ENCODE results near the gene TSHR. TPM values are rescaled to one million over a fixed set of nuclear protein-coding genes. Genes with fewer than 3 reads are reported as not detected.

TSHR gene
- total RNA-seq, 1 donor from 2014 or later: not detected

- no peaks in the 10 kb centered on the region for H3K79me2 ChIP-seq (ENCODE audit: insufficient read depth, low read length)
- Mint-ChIP-seq H3K4me1 (ENCODE audit: low read depth, unreplicated experiment) (no peaks in the 10 kb centered on the region), H3K4me3 (ENCODE audit: unreplicated experiment) (no peak overlapping the region), H3K36me3 (ENCODE audit: low read depth, unreplicated experiment) (no peaks in the 10 kb centered on the region), H3K27ac (ENCODE audit: unreplicated experiment) (no peak overlapping the region), H3K27me3 (ENCODE audit: low read depth, unreplicated experiment) (peaks cover 20% of the 10 kb centered on the region), H3K9me3 (ENCODE audit: unreplicated experiment) (no peaks in the 10 kb centered on the region)
- no peaks in the 10 kb centered on the region for H4K20me1 ChIP-seq (ENCODE audit: insufficient read depth, low read length)
- TF ChIP-seq CTCF (IDR thresholded peaks at IDR 0.05; ENCODE audit: insufficient read depth, low read depth, low read length) (no peak), EZH2 (IDR thresholded peaks at IDR 0.05; ENCODE audit: insufficient read depth, low read length) (no peak)
- no peaks in the 10 kb centered on the region for H3K4me1 ChIP-seq (ENCODE audit: insufficient read depth, low read length)
- DNase-seq (ENCODE audit: low read depth) (no peak), FAIRE-seq (no peak)
- H2AFZ ChIP-seq (ENCODE audit: low read depth, low read length): no peak overlapping the region
- no peaks in the 10 kb centered on the region for H3K9me3 ChIP-seq (ENCODE audit: insufficient read depth, low read depth, low read length)
- peaks cover 9% of the 10 kb centered on the region for H3K27me3 ChIP-seq (ENCODE audit: insufficient read depth, low read length)
- H3K4me3 ChIP-seq (ENCODE audit: insufficient read depth, low read depth, low read length): no peak overlapping the region
- no peak overlapping the region for H3K27ac ChIP-seq (ENCODE audit: low read depth, low read length)
- H3K36me3 ChIP-seq (ENCODE audit: insufficient read depth, low read length): no peaks in the 10 kb centered on the region
- no peak overlapping the region for H3K9ac ChIP-seq (ENCODE audit: low read length)
- no peak overlapping the region for H3K4me2 ChIP-seq (ENCODE audit: low read length)
Observed at GRCh38 chr14:80959496-80959895, 4.1 kb downstream of the TSHR start.

GRCh38 chr14:80965037-80965436 is 9.6 kb downstream of the TSHR start:
- Histone ChIP-seq H3K9ac (ENCODE audit: low read length) (no peak overlapping the region), H2AFZ (ENCODE audit: low read depth, low read length) (no peak overlapping the region), H4K20me1 (ENCODE audit: insufficient read depth, low read length) (no peaks in the 10 kb centered on the region), H3K79me2 (ENCODE audit: insufficient read depth, low read length) (no peaks in the 10 kb centered on the region), H3K4me2 (ENCODE audit: low read length) (no peak overlapping the region), H3K4me3 (ENCODE audit: insufficient read depth, low read depth, low read length) (no peak overlapping the region), H3K36me3 (ENCODE audit: insufficient read depth, low read length) (no peaks in the 10 kb centered on the region), H3K27ac (ENCODE audit: low read depth, low read length) (no peak overlapping the region), H3K9me3 (ENCODE audit: insufficient read depth, low read depth, low read length) (no peaks in the 10 kb centered on the region), H3K4me1 (ENCODE audit: insufficient read depth, low read length) (no peaks in the 10 kb centered on the region), H3K27me3 (ENCODE audit: insufficient read depth, low read length) (peaks cover 2% of the 10 kb centered on the region)
- DNase-seq (ENCODE audit: low read depth) (no peak), FAIRE-seq (no peak)
- Mint-ChIP-seq H3K36me3 (ENCODE audit: low read depth, unreplicated experiment) (no peaks in the 10 kb centered on the region), H3K27me3 (ENCODE audit: low read depth, unreplicated experiment) (peaks cover 8% of the 10 kb centered on the region), H3K4me1 (ENCODE audit: low read depth, unreplicated experiment) (no peaks in the 10 kb centered on the region), H3K4me3 (ENCODE audit: unreplicated experiment) (no peak overlapping the region), H3K27ac (ENCODE audit: unreplicated experiment) (no peak overlapping the region), H3K9me3 (ENCODE audit: unreplicated experiment) (no peaks in the 10 kb centered on the region)
- TF ChIP-seq CTCF (IDR thresholded peaks at IDR 0.05; ENCODE audit: insufficient read depth, low read depth, low read length) (no peak), EZH2 (IDR thresholded peaks at IDR 0.05; ENCODE audit: insufficient read depth, low read length) (no peak)

- Mint-ChIP-seq H3K27ac (ENCODE audit: unreplicated experiment) (no peak overlapping the region), H3K4me3 (ENCODE audit: unreplicated experiment) (no peak overlapping the region), H3K27me3 (ENCODE audit: low read depth, unreplicated experiment) (peaks cover 6% of the 10 kb centered on the region), H3K36me3 (ENCODE audit: low read depth, unreplicated experiment) (no peaks in the 10 kb centered on the region), H3K4me1 (ENCODE audit: low read depth, unreplicated experiment) (no peaks in the 10 kb centered on the region), H3K9me3 (ENCODE audit: unreplicated experiment) (peaks cover 2% of the 10 kb centered on the region)
- H3K9me3 ChIP-seq (ENCODE audit: insufficient read depth, low read depth, low read length): no peaks in the 10 kb centered on the region
- H3K4me2 ChIP-seq (ENCODE audit: low read length): no peak overlapping the region
- no peak for FAIRE-seq
- H3K79me2 ChIP-seq (ENCODE audit: insufficient read depth, low read length): no peaks in the 10 kb centered on the region
- H3K36me3 ChIP-seq (ENCODE audit: insufficient read depth, low read length): no peaks in the 10 kb centered on the region
- peaks cover 3% of the 10 kb centered on the region for H3K27me3 ChIP-seq (ENCODE audit: insufficient read depth, low read length)
- no peaks in the 10 kb centered on the region for H4K20me1 ChIP-seq (ENCODE audit: insufficient read depth, low read length)
- no peak overlapping the region for H2AFZ ChIP-seq (ENCODE audit: low read depth, low read length)
- no peak overlapping the region for H3K4me3 ChIP-seq (ENCODE audit: insufficient read depth, low read depth, low read length)
- TF ChIP-seq EZH2 (IDR thresholded peaks at IDR 0.05; ENCODE audit: insufficient read depth, low read length) (no peak), CTCF (IDR thresholded peaks at IDR 0.05; ENCODE audit: insufficient read depth, low read depth, low read length) (no peak)
- DNase-seq (ENCODE audit: low read depth): peak; percentile 89
- no peaks in the 10 kb centered on the region for H3K4me1 ChIP-seq (ENCODE audit: insufficient read depth, low read length)
- no peak overlapping the region for H3K9ac ChIP-seq (ENCODE audit: low read length)
- H3K27ac ChIP-seq (ENCODE audit: low read depth, low read length): no peak overlapping the region
Observed at GRCh38 chr14:80973931-80974641, 18.7 kb downstream of the TSHR start.

Data from astrocyte (in vitro differentiated cells and primary cell).